GM19043 (cell line): Measurements from ENCODE around the gene AVP.
"Not testable (repeated sequence)": the region's sequence is repeated elsewhere in the genome, so short reads cannot be mapped to it uniquely, and the experiment has no call there.

ENCODE experiments used
- ATAC-seq: cut with Tn5 transposase; IDR thresholded peaks from one replicate; pipeline ENCODE4 v1.9.1; 2021; ENCODE audit warnings: low read depth; ENCODE audit not compliant: unreplicated experiment

Gene AVP

GRCh38 chr20:3085571-3086072, 1.1 kb upstream of the AVP start:
- ATAC-seq: no peak

- no peak for ATAC-seq
Observed at GRCh38 chr20:3084986-3085360, 449 bp upstream of the AVP start.

DNA sequence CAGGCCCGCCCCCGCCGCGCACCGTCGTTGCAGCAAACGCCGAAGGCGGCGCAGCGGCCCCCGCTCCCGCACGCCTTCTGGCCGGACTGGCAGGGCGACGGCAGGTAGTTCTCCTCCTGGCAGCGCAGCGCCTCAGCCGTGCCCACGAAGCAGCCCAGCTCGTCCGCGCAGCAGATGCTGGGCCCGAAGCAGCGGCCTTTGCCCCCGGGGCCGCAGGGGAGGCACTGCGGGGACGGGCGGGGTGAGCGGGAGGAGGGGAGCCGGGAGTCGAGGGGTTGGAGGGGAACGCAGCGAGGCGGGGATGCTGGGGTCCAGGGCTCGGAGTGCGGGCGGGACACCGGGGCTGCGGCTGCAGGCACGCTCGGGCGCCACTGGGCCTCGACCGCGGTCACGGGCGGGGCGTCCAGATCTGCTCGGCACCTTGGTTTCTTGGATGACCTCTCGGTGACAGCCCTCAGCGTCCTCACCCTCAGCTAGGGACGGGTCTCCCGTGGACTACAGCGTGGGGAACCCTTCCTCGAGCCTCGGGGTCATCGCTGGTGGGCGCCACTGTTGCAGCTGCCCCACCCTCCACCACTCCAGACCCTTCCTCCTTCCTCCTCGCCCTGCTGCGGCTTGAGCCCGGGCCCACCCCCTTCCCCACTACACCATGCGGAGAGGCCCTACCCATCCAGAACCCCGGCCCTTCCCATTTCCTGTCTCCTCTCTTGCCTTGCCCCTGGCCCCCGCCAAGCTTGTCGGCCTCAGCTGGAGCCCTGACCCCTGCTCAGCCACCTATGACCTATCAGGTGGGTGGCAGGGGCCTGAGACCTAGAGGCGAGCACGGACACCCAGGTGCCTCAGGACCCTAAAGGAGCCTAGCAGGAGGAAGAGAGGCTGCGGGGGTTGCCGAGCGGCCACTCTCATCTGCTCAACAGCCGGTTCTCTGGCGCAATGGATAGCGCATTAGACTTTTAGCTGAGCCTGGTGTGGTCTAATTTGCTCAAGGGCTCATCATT, 1.3 kb downstream of the AVP start:
- no peak for ATAC-seq

GRCh38 chr20:3082306-3082951, 2.1 kb downstream of the AVP start:
- no peak for ATAC-seq

DNA sequence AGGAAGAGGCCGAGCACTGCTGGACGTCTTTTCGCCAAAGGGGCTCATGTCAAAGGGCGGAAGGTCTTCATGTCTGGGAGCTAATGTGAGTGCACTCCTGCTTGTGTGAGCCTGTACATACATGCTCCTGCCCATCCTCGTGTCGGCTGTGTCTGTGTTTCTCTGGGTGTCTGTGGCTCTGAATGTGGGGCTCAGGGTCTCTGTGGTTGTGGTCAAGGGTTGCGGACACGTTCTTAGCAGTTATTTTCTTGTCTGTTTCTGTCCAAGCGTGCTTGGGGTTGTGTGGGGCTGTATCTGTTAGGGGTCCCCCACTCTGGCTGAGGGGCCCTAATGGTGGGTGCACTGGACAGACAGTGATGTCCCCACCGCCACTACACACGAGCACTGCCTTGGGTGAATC, 2.9 kb downstream of the AVP start:
- no peak for ATAC-seq

DNA sequence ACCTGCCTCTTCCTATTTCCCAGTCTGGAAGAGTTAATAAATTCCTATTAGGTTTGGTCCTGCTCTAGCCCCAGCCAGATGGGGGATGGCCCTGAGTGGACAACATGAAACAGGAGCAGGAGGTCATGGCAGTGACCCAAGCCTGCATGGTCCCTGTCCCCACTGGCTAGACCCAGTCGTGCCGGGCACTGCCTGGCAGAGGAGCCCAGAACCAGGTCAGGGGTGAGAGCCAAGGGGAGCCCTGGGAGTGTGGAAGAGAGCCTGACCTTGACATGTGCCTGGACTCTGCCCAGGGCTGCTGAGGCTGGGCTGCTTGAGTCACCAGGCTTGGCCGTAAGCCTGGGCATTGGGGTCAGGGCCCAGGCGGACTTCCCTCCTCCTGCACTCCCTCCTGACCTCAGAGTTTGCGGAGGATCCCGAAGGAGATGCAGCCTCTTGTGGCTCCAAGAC, 3.6 kb downstream of the AVP start:
- no peak for ATAC-seq

GRCh38 chr20:3077618-3078134, 6.8 kb downstream of the AVP start:
- ATAC-seq: no peak

- ATAC-seq: not testable (repeated sequence)
Observed at GRCh38 chr20:3075315-3075714, 9.2 kb downstream of the AVP start.

DNA sequence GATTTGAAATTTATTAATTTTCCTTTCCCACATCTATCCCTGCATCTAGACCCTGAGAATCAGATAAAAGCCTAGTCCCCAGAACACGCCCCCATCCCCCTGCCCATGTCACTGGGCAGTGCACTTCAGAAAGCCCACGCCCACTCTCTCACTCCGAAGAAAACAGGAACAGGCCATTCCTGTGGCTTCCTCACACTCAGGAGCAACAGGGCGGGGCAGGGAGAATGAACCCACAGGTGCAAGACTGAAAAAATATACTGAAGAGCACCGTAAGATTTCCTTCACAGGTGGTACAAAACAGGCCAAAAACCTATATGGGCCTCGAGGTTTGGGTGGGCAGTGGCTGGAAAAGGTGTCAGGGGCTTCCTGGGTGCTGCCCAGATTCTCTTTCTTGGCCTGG, 9.7 kb downstream of the AVP start:
- ATAC-seq: no peak

GRCh38 chr20:3073251-3073643, 11.3 kb downstream of the AVP start:
- ATAC-seq: not testable (repeated sequence)

DNA sequence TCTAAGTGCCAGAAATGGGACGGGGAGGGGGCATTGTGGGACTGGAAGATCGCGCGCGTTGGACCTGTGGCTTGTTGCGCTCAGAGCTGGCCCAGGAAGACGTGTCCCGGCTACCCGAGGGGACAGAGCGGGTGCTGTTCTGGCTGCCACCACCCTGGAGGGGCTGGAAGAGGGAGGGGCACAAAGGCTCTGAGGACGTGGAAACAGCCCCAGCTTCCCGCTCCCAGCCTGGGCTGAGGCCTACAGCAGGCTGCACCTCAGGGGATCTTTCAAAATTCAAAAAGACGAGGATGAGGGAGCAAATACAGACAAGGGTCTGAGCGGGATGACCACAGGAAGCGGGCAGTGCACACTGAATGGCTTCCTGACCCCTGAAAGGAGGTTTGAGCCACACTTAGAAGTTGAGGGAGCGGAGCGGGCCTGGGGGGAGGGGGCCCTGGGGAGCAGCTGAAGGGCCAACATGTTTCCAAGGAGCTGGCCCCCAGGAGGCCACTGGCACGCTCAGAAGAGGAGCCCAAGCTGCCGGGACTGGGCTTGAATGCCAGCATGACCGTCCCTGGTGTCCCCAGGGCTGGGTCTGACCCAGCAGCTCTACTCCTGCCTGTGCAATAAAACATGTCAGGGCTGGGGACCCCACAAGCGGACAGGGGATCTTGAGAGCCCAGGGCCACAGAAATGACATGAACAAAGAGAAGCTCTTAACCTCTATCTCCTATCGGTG, 11.8 kb downstream of the AVP start:
- ATAC-seq: no peak

DNA sequence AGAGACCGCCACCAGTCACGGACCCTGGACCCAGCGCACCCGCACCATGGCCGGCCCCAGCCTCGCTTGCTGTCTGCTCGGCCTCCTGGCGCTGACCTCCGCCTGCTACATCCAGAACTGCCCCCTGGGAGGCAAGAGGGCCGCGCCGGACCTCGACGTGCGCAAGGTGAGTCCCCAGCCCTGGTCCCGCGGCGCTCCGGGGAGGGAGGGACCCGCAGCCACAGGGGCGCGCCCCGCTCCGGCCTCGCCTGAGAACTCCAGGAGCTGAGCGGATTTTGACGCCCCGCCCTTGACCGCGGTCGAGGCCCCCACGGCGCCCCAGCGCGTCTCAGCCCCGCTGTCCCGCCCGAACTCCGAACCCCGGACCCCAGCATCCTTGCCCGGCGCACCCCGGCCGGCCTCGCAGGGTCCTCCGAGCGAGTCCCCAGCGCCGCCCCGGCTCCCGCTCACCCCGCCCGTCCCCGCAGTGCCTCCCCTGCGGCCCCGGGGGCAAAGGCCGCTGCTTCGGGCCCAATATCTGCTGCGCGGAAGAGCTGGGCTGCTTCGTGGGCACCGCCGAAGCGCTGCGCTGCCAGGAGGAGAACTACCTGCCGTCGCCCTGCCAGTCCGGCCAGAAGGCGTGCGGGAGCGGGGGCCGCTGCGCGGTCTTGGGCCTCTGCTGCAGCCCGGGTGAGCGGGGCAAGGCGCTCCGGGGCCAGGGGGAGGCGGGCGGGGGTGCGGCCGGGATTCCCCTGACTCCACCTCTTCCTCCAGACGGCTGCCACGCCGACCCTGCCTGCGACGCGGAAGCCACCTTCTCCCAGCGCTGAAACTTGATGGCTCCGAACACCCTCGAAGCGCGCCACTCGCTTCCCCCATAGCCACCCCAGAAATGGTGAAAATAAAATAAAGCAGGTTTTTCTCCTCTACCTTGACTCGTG, 12.7 kb downstream of the AVP start, which contains the start of gene OXT:
Gene OXT (plus strand): TSS at position 11 of the 920 bp plus-strand sequence. CDS start 36 bp downstream, at position 47.
- no peak for ATAC-seq

DNA sequence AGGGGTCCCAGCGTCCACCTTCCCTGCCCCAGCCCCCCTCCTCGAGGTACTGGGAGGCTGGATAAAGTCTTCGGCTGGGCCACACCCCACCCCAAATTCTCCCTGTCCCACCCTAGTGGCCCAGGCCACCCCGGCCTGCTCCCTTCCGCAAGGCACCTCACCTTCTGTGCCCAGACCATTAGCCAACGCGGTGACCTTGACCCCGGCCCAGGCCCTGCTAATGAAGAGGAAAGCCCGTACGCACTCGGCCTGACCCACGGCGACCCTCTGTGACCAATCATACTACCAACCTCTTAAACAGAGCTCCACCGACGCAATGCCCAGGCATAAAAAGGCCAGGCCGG, 13.3 kb downstream of the AVP start:
- no peak for ATAC-seq

DNA sequence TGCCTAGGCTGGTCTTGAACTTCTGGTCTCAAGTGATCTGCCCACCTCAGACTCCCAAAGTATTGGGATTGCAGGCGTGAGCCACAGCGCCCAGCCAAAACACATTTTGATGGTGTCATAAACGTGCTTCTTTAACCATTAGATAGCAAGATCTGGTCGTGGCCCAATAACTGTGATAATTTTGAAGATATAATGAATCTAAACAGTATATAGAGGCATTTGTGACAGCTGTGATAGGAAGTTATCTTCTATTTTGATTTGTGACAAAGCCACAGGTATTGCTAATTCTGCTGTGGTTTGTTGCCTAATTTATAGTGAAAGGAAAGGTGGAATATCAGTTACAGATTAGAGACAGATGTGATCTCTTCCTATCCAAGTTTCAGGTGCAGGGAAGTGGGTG, 13.8 kb downstream of the AVP start:
- no peak for ATAC-seq

DNA sequence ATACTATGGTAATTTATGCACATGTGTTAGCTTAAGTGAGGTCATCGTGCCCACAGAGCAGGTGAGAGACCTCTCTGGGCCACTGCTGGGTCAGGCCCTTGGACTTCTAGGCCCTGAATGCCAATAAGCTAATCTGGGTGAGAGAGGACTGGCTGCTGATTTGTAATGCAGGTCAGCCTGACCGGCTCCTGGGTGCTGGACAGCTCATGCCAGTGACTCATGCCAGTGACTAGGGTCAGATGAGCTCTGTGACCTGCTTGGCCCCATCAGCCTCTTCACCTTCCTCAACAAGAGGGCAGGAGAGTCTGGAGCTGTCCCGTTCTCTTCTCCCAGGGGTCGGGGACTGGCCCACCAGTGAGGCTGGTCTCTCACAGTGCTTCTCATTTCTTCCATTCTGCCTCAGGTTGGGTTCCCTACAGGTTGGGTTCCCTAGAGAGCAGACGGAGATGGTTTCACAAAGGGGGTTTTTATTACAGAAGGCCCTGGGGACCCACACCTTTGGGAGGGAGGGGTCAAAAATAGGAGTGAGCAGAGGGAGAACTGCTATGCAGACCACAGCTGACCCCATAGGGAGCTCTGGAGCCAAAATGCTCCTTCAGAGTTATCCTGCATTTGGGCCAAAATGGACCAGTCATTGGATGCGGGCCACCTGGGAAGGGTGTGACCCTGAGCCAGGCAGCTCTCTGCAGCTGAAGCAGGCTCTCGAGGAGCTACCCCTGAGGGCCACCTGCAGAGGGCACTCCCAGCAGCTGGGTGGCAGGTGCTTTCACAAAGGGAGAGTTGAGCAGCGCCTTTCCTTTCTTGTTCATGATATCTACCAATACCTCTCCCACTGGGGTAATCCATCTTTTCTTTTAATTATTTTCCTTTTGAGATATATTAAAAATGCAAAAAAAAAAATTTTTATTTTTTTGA, 15.3 kb downstream of the AVP start:
- no peak for ATAC-seq

- no peak for ATAC-seq
Observed at GRCh38 chr20:3068075-3068474, 16.4 kb downstream of the AVP start.

GRCh38 chr20:3067139-3068014, 17.1 kb downstream of the AVP start:
- no peak for ATAC-seq

GRCh38 chr20:3064119-3064518, 20.4 kb downstream of the AVP start:
- ATAC-seq: not testable (repeated sequence)
